GM21526 (cell line): ENCODE measurements around the gene LYPD3.
"Not testable (repeated sequence)": the region's sequence is repeated elsewhere in the genome, so short reads cannot be mapped to it uniquely, and the experiment has no call there.

Source experiments
- ATAC-seq: cut with Tn5 transposase; IDR thresholded peaks from one replicate; pipeline ENCODE4 v1.9.1; 2021; ENCODE audit warnings: moderate library complexity; ENCODE audit not compliant: unreplicated experiment, low FRiP score

The LYPD3 gene

GRCh38 chr19:43465468-43466120, at the start of gene LYPD3:
Gene LYPD3 (minus strand): TSS chr19:43465608. CDS start chr19:43465571, 37 bp downstream.
- ATAC-seq, result no peak

- ATAC-seq, result not testable (repeated sequence)
Measured at GRCh38 chr19:43512399-43512798, 47.0 kb upstream of the LYPD3 start.

GRCh38 chr19:43511324-43511723, 45.9 kb upstream of the LYPD3 start:
- no peak for ATAC-seq

GRCh38 chr19:43510713-43511112, 45.3 kb upstream of the LYPD3 start:
- no peak for ATAC-seq

- ATAC-seq, result no peak
Measured at GRCh38 chr19:43507880-43508279, 42.5 kb upstream of the LYPD3 start.

GRCh38 chr19:43506629-43507028, 41.2 kb upstream of the LYPD3 start:
- no peak for ATAC-seq

GRCh38 chr19:43505941-43506340, 40.5 kb upstream of the LYPD3 start:
- no peak for ATAC-seq

- ATAC-seq, result no peak
Measured at GRCh38 chr19:43505186-43505456, 39.7 kb upstream of the LYPD3 start.

GRCh38 chr19:43504426-43505185, 39.2 kb upstream of the LYPD3 start, which contains the start of gene PHLDB3:
Gene PHLDB3 (minus strand): TSS chr19:43504746. CDS start chr19:43504118, 628 bp downstream.
- peak; percentile 26 for ATAC-seq

- peak; percentile 87 for ATAC-seq
Measured at GRCh38 chr19:43503501-43504425, 38.4 kb upstream of the LYPD3 start.

- no peak for ATAC-seq
Measured at GRCh38 chr19:43502419-43502976, 37.1 kb upstream of the LYPD3 start.

- ATAC-seq, result no peak
Measured at GRCh38 chr19:43501661-43502418, 36.4 kb upstream of the LYPD3 start.

GRCh38 chr19:43499042-43499441, 33.6 kb upstream of the LYPD3 start:
- no peak for ATAC-seq

GRCh38 chr19:43498233-43498842, 32.9 kb upstream of the LYPD3 start:
- ATAC-seq, result no peak

- no peak for ATAC-seq
Measured at GRCh38 chr19:43496960-43497359, 31.6 kb upstream of the LYPD3 start.

GRCh38 chr19:43495082-43495481, 29.7 kb upstream of the LYPD3 start:
- no peak for ATAC-seq

- no peak for ATAC-seq
Measured at GRCh38 chr19:43490759-43491158, 25.4 kb upstream of the LYPD3 start.

GRCh38 chr19:43489979-43490599, 24.7 kb upstream of the LYPD3 start:
- ATAC-seq, result no peak

GRCh38 chr19:43489310-43489709, 23.9 kb upstream of the LYPD3 start:
- no peak for ATAC-seq
